HG03432 (cell line): ENCODE results near the gene SETX.
A peak's percentile ranks its signal among the peaks of the same experiment; 100 is the strongest.
"Not testable (repeated sequence)": the region's sequence is repeated elsewhere in the genome, so short reads cannot be mapped to it uniquely, and the experiment has no call there.

Experiments used
- ATAC-seq: cut with Tn5 transposase; IDR thresholded peaks from one replicate; pipeline ENCODE4 v1.9.1; 2021; ENCODE audit warnings: mild to moderate bottlenecking, moderate library complexity; ENCODE audit not compliant: unreplicated experiment

The SETX gene, protein sequence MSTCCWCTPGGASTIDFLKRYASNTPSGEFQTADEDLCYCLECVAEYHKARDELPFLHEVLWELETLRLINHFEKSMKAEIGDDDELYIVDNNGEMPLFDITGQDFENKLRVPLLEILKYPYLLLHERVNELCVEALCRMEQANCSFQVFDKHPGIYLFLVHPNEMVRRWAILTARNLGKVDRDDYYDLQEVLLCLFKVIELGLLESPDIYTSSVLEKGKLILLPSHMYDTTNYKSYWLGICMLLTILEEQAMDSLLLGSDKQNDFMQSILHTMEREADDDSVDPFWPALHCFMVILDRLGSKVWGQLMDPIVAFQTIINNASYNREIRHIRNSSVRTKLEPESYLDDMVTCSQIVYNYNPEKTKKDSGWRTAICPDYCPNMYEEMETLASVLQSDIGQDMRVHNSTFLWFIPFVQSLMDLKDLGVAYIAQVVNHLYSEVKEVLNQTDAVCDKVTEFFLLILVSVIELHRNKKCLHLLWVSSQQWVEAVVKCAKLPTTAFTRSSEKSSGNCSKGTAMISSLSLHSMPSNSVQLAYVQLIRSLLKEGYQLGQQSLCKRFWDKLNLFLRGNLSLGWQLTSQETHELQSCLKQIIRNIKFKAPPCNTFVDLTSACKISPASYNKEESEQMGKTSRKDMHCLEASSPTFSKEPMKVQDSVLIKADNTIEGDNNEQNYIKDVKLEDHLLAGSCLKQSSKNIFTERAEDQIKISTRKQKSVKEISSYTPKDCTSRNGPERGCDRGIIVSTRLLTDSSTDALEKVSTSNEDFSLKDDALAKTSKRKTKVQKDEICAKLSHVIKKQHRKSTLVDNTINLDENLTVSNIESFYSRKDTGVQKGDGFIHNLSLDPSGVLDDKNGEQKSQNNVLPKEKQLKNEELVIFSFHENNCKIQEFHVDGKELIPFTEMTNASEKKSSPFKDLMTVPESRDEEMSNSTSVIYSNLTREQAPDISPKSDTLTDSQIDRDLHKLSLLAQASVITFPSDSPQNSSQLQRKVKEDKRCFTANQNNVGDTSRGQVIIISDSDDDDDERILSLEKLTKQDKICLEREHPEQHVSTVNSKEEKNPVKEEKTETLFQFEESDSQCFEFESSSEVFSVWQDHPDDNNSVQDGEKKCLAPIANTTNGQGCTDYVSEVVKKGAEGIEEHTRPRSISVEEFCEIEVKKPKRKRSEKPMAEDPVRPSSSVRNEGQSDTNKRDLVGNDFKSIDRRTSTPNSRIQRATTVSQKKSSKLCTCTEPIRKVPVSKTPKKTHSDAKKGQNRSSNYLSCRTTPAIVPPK (N-terminal part only)

DNA sequence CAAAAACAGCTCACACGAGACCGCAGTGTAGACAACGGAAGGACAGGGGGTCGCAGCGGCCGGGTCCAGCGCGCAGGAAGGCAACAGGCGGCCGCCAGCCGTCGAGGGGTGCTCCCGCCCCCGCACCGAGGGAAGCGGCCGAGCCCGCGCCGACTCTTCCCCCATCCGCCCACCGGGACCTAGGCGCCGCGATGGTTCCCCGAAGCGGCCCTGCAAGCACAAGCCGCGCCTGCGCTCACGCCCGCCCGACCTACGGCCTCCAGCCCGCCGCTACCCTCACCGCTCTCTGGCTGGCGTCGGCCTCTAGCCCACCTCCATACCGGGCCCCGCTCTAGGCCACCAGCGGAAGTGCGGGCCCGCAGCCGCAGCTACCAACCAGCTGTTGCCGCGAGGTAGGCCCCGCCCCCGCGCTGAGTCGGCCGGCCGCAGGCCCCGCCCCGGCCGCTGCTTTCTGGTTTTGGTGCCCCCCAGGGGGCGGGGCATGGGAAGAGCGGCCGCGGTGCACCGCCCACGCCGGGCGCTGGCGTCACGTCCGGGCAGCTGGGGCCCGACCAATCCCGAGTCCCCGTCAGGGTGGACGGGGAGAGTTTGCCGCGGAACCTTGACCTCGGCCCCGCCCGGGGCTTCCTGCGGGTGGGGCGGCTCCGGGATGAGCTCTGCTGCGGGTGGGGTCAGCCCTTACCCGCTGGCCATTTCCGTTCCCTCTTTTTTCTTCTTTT is at the start of gene SETX:
SETX (minus strand) TSS at position 350 of the 719 bp plus-strand sequence. CDS start 5,558 bp downstream, outside the sequence.
- peak; percentile 87 for ATAC-seq

DNA sequence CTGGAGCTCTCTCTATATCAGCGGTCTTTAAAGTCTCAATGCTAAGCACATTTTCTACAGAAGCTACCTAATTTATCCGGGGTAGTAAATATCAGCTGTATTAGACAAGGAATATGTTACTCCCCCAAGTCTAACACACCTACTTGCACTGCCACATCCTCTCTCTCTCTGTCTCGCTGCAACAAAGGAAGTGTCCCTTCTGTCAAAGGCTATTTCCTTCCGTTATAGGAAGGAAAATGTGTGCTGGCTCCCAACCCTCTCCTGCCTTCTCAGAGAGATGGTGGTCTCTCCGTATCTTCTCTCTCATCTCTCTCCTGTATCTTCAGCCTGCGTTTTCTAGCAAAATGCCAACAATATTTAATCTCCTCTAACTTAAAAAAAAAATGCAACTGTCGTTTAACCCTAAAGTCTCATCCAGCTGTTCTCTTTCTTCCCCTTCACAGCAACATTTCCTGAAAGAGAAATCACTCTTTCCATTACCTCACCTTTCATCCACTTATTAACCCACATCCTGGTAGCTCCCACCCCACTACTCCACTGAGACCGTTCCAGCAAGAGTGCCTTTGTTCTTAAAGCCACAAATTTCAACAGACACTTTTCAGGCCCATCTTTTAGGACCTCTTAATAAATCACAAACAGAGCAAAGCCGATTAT is 49.6 kb upstream of the SETX start:
- no peak for ATAC-seq

DNA sequence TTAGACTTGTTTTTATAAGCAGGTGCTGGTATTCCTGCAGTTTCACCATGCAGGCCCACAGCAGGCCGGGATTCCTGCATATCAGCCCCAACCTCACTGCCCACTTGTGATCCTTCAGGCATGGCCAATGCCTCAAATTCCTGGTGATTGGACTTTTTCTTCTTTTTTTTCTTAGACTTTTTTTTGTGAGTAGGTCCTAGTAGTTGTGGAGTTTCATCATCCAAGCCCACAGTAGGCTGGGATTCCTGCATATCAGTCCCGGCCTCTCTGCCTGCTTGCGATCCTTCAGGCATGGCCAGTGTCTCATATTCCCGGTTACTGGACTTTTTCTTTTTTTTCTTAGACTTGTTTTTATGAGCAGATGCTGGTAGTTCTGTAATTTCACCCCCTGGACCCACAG is 47.0 kb upstream of the SETX start:
- ATAC-seq, result no peak

DNA sequence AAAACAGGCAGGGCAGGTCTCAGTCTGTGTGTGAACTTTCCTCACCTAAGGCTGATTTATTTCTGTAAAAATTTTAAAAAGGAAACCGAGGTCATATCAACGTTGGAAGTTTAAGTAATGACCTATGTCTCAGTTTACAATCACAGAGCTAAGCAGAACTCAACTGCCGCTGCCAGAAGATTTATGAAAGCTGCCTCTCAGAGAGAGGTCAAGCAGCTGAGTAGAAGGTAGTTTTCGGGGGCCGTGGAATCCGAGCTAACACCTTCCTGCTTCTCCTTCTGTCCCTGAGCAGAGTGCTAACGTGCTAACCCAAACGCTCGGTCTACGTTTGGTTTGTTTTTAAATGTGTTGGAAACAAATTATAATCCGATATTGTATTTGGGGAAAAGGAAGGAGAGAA is 40.8 kb upstream of the SETX start:
- ATAC-seq, result no peak

DNA sequence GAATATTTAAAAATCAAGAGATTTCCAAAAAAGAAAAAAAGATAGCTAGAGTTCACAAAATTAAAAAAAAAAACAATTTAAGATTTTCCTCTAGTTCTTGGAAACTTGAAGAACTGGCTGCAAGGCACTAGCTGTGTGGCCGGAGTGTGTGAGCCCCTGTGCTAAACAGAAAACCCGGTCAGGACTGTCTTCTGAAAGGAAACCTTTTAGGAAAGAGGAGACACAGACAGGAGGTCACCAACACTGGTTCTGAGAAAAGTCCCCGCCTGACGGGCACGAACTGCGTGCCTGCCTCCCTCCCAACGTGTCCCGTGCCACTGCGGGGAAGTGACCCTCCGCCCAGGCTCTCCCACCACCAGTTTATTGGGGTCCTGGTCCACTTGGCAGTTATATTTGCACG is 36.7 kb upstream of the SETX start:
- no peak for ATAC-seq

DNA sequence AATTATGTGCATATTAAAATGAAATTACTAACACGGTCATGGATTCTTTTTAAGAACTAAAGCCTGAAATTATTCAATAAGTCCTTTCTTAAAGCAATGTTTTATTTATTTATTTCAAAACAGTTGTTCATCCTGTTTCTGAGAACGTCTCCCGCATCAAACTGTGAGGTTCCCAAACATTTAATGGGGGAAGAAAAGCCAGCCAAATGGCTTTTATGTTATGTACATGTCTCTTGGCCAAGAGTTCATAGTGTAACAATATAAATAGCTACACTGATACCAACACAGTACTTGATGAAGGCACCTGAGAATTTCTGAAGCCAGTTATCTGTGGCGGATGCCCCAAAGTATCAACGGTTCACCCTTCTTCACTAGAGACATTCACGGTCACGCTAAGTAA is 36.2 kb upstream of the SETX start:
- no peak for ATAC-seq

DNA sequence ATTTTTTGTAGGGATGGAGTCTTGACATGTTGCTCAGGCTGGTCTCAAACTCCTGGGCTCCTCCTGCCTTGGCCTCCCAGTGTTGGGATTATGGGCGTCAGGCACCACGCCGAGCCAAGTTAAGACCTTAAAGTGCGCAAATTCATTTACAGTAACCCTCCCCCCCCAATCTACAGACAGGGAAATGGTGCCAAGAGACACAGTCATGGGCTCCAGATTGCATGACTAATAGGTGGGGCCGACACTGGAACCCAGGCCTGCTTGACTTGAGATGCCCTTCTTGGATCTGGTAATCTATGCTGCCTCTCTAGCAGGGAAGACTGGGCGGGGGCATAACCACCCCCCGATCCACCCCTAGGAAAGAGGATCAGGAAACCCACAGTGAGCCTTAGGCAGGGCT is 32.3 kb upstream of the SETX start:
- no peak for ATAC-seq

DNA sequence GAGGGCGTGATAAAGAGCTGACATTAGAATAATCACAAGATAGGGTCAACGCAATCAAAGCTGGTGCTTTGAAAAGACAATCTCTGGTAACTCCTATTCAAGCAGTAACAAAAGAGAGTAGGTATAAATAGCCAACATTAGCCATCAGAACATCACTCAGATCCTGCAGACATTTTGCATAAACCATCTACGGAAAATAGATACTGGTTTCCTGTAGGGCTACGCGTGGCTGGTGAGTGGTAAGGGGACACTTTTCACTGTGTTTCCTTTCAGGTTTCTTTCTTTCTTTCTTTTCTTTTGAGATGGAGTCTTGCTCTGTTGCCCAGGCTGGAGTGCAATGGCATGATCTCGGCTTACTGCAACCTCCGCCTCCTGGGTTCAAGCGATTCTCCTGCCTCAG is 29.6 kb upstream of the SETX start:
- ATAC-seq, result peak; percentile 43

DNA sequence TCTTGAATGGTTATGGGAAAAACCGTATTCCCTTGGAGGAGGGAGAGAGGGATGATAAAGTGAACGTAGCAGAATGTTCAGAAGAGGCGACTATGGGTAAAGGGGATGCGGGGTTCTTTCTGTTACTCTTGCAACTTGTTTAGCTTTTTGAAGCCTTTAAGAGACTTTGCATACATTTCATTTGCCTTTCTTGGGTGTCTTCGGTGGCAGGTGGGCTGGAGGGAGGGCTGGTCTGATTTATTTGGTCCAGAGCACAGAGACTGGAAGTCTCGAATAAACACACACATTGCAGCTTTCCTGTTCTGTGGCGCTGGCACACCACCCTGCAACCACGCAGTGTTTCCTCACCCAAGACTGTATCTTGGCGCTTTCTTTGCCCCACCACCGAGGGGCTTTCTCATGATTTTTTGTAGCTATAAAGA is 28.7 kb upstream of the SETX start:
- peak; percentile 45 for ATAC-seq

DNA sequence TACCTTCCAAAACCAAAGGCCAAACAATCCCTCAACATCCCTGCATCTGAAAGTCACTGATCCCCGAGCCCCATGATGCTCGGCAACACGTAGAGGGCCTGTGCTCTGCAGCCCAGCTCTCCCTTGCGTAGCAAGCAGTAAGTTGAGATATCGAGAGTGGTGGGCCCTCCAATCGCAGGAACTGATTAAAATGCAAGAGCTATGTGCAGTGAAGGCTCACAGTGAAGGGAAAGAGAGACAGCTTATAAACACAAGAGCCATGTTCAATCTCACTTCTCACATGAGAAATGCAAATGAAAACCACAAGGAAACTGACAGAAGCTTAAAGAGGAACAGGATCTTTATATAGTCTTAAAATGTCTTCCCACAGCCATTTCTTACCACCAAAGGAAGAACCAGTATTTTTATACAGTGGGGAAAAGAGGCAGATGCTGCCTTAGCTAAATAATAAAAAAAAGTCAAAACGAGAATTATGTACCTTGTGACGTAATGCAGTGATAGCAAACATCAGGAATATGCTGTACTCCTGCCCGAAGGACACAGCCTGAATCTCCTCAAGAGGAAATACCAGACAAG is 27.3 kb upstream of the SETX start:
- peak; percentile 67 for ATAC-seq

DNA sequence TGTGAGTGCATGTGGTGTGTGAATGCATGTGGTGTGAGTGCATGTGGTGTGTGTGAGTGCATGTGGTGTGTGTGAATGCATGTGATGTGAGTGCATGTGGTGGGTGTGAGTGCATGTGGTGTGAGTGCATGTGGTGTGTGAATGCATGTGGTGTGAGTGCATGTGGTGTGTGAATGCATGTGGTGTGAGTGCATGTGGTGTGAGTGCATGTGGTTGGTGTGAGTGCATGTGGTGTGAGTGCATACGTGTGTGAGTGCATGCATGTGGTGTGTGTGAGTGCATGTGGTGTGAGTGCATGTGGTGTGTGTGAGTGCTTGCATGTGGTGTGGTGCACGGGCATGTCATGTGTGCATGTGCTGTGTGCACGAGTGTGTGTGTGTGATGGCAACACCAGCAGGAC is 23.6 kb upstream of the SETX start:
- ATAC-seq, result not testable (repeated sequence)

DNA sequence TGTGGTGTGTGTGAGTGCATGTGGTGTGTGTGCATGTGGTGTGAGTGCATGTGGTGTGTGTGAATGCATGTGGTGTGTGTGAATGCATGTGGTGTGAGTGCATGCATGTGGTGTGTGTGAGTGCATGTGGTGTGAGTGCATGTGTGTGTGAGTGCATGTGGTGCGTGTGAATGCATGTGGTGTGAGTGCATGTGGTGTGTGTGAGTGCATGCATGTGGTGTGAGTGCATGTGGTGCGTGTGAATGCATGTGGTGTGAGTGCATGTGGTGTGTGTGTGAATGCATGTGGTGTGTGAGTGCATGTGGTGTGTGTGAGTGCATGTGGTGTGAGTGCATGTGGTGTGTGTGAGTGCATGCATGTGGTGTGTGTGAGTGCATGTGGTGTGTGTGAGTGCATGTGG is 23.0 kb upstream of the SETX start:
- ATAC-seq, result not testable (repeated sequence)

DNA sequence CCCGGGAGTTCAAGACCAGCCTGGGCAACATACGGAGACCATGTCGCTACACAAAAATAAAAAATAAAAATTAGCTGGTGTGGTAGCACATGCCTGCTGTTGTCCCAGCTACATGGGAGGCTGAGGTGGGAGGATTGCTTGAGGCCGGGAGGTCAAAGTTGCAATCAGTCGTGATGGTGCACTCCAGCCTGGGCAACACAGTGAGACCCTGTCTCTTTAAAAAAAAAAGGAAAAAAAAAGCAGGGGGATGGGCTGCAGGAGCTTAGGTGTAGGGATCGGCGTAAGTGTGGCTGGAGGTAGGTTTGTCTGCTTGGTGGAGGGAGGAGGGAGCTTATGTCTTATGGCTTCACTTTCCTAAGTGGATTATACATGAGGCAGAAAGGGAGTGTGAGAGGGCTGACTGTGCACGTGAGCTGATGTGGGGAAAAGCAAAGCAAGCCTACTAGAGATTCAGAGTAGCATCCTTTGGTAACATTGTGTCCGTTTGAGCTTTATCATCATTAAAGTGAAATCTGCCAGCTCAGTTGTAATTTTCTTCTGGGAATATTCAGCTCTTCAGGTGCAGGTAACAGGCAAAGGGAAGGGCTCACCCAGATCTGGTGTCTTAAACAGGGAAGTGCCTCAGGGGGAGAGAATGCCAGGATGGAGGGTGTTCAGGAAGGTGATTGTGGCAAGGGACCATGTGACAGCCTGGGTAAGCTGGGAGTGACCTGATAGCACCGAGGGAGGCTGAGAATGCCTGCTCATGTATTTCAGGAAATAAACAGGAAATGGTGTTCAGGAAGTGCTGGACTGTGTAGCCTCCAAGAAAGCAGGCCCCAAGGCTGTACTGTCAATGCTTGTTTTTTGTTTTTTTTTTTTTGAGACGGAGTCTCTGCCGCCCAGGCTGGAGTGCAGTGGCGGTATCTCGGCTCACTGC is 17.6 kb upstream of the SETX start:
- ATAC-seq, result no peak

DNA sequence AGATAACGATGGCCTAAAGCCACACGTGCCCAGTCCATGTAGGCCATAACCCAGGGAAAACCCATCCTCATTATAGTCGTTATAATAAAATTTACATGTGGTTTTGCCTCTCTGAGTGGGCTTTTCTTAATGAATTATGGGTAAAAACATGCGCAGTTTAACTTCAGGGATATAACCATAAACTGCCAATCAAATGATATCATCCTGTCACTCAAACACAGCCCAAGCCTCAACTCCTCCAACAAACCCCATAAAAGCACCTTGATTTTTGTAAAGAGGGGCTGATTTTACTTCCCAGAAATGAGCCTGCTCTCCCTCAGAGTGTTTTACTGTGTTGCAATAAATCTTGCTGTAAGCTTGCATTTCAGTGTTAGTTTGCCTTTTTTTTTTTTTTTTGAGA is 15.8 kb upstream of the SETX start:
- no peak for ATAC-seq

DNA sequence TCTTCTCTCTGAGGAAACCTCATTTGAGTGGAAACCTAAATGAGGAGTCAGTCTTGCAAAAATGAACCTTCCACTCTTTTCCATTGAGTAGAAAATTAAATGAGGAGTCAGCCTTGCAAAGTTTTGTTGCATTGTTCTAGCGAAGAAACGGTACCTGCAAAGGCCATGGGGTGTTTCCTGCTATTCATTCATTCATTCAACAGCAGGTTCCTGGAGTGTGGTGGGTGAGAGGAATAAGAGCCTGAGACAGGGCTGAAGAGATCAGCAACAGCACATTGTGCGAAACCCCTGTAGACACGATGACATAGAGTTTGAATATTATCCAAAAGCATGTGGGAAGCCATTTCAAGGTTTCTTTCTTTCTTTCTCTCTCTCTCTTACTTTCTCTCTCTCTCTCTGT is 14.6 kb upstream of the SETX start:
- no peak for ATAC-seq

DNA sequence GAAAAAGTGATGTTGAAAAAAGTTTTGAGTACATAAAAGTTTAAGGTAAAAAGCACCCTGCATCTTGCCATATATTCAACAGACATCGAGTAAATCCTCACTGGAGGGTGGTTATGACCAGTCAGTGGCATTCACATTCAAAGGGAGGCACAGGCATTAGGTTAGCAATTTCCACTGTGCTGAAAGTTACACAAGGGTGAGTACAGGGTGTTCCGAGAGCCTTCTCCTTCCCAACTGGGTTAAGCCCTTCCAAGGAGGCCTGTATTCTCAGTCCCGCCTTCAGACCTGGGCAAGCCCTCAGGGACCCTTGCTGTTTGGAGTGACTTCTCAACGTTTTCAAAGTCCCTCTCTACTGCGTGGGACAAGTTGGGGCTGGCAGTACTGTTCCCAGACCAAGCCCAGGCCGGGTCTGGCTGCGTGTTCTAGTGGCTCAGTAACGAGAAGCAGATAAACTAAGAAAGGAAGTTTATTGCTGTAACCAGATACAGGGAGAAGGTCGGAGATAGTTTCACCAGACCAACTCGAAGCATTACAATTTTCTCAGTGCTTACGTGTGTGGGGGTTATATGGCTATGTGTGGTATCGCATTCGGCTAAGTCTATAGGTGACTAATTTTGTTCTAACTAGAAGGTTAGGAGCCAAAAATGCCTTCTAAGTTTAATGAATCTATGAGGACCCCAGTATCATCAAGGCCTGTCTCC is 13.0 kb upstream of the SETX start:
- no peak for ATAC-seq

DNA sequence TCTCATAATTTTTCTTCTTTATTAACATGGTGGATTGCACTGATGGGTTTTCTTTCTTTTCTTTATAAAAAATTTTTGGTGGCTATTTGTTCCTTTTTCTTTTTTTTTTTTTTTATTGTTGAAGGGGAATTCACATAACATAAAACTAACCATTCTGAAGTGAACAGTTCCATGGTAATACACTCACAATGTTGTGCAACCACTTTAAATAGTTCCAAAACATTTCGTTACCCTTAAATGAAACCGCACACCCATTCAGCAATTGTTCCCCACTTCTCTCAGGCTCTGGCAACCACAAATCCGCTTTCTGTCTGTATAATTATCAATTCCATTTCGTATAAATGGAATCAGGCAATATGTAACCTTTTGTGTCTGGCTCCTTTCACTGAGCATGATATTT is 11.7 kb upstream of the SETX start:
- ATAC-seq, result no peak

DNA sequence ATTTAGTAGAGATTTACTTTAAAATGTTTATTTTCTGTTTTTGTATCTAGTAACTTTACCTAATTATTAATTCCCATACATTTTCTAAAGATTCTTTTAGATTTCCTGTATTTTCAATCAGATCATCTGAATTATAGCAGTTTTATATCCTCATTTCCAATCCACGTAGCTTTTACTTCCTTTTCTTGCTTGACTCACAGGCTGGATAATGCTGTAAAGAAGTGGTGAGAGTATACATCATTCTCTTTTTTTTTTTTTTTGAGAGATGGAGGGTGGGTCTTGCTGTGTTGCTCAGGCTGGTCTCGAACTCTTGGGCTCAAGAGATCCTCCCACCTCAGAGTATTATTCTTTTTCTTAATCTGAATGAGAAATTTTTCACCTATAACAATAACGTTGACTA is 11.2 kb upstream of the SETX start:
- ATAC-seq, result no peak
